GM18526 (cell line): ENCODE measurements around the gene ZNF134.

Source experiments
- POLR2A ChIP-seq: IDR thresholded peaks from 3 replicates; pipeline ENCODE4 v1.6.1; 2011; ENCODE audit not compliant: insufficient read length; ENCODE audit errors: extremely low read depth

Gene ZNF134

DNA sequence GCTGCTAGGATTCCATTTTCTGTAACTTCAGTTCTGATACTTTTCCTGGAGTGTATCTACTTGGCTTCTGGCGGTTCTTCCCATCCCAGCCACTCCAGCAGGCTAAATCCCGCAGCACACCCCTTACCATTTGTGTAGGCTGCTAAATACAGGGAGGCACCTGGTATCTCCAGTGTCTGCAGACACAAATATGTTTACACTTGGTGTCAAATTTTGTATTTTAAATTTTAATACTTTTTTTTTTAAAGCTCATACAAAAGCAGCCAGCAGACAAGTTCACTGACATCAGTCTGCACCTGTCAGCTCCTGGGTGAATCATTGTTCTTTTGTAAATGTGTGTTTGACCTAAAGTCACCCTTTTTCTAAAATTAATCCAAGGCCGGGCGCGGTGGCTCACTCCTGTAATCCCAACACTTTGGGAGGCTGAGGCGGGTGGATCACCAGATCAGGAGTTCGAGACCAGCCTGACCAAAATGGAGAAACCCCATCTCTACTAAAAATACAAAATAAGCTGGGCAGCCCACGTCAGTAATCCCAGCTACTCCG lies 51.3 kb downstream of the ZNF134 start:
- no peak for TF ChIP-seq POLR2A

DNA sequence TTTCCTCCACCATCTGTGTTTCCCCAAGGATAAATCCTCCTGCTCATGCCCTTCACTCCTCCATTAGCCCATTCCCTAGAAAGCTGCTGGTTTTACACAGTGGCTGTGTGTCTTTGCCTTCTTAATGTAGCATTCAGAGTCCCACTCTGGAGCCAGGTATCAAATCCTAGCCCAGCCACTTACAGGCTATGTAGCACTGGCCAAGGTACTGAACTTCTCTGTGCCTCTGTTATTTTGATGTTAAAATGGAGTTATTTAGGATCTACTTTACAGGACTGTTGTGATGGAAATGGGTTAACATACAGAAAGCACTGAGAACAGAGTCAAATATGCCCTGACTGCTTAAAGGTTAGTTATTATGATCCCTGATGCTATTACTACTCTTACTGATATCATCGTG lies 53.2 kb downstream of the ZNF134 start:
- TF ChIP-seq POLR2A, result no peak

DNA sequence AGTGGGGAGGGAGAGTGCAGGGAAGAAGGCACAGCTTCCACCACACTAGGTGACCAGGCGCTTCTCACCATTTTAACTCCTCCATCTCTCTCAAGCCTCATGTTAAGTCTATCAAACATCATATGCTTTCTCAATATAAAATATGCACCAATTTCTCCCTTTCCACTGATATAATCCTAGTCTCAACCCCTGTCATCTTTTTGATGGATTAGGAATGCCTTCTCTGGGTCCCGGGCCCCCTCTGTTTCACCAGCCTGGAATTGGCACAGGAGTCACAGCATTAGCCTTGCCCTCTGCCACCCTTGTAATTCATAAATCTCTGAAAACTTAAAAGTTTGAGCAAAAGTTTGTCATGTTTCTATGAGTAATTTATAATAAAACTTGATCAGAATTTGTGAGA lies 54.6 kb downstream of the ZNF134 start, which contains the start of gene ZSCAN4:
TSS of gene ZSCAN4 (plus strand) at position 301 of the 400 bp plus-strand sequence. CDS start 7,211 bp downstream, outside the sequence.
- TF ChIP-seq POLR2A, result no peak

DNA sequence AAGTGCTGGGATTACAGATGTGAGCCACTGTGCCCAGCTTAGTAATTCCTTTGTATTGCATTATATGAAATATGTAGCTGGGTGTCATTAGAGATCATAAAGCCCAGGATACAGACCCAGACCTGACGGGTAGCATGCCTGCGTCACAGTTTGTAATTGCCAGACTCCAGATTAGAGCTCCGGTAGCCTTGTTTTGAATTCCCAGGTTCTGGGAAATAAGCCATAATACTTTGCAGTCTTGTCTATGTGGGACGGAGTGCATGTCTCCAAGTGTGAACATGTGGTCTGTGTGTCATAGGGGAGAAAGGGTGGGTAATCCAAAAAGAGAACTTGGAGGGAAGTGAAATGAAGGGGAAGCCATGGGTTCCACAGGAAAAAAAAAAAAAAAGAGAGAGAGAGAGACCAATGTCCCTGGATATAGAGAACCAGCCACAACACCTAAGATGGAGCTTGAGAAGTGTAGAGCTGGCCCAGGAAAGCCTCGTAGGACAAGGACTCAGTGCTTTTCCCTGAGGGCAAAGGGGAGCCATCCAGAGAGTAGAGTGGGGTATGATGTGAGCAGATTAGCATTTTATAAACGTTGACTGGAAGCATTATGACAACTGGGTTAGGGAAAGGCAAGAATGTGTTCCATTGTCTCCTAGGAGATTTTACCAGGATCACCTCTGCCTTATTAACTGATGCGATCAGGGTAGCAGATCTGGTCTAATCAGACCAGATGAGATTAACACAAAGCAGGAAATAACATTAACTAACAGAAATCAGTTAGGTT lies 57.3 kb downstream of the ZNF134 start:
- TF ChIP-seq POLR2A, result no peak

DNA sequence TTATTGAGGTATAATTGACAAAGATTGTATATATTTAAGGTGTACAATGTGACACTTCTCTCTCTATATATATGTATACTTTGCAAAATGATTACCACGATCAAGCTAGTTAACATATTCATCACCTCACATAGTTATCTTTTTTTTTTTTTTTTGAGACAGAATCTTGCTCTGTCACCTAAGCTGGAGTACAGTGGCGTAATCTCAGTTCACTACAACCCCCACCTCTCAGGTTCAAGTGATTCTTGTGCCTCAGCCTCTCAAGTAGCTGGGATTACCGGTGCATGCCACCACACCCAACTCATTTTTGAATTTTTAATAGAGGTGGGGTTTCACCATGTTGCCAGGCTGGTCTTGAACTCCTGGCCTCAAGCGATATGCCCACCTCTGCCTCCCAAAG lies 58.4 kb downstream of the ZNF134 start:
- TF ChIP-seq POLR2A, result no peak
